ENCODE measurements around the gene CYB5D1. TPM values are rescaled to one million over a fixed set of nuclear protein-coding genes. Genes with fewer than 3 reads are reported as not detected.
"Not testable (repeated sequence)": the region's sequence is repeated elsewhere in the genome, so short reads cannot be mapped to it uniquely, and the experiment has no call there.

The CYB5D1 gene
- total RNA-seq (6.9 TPM), polyA plus RNA-seq (12.5 TPM)

- no peaks in the 10 kb centered on the region for H3K4me1 ChIP-seq (ENCODE audit: insufficient read depth)
- peak within 1 kb of the TSS; percentile 76 for H3K27ac ChIP-seq (ENCODE audit: low read depth)
- peak; percentile 91 for DNase-seq (ENCODE audit: extremely low spot score)
- WGBS = 3% methylated on average over 48 of the region's 48 CpGs
- peaks cover 2% of the 10 kb centered on the region for H3K36me3 ChIP-seq (ENCODE audit: insufficient read depth)
- H3K4me3 ChIP-seq (ENCODE audit: low read depth, low read length) = peak within 1 kb of the TSS; percentile 53
Measured at GRCh38 chr17:7857713-7858521, at the start of gene CYB5D1. Gene CYB5D1 (plus strand): TSS chr17:7858003. CDS start chr17:7858135, 132 bp downstream.

- no peaks in the 10 kb centered on the region for H3K4me1 ChIP-seq (ENCODE audit: insufficient read depth)
- WGBS = 55% methylated on average over 11 of the region's 11 CpGs
- no peak for DNase-seq (ENCODE audit: extremely low spot score)
- H3K36me3 ChIP-seq (ENCODE audit: insufficient read depth) = no peaks in the 10 kb centered on the region
- H3K27ac ChIP-seq (ENCODE audit: low read depth) = no peak overlapping the region
- H3K4me3 ChIP-seq (ENCODE audit: low read depth, low read length) = no peak overlapping the region
Measured at GRCh38 chr17:7809086-7809790, 48.6 kb upstream of the CYB5D1 start.

- H3K36me3 ChIP-seq (ENCODE audit: insufficient read depth); H3K27ac ChIP-seq (ENCODE audit: low read depth); H3K4me1 ChIP-seq (ENCODE audit: insufficient read depth); DNase-seq (ENCODE audit: extremely low spot score); H3K4me3 ChIP-seq (ENCODE audit: low read depth, low read length): not testable (repeated sequence)
- 79% methylated on average over 9 of the region's 9 CpGs for WGBS
Measured at GRCh38 chr17:7809791-7810343, 47.9 kb upstream of the CYB5D1 start.

- H3K4me3 ChIP-seq (ENCODE audit: low read depth, low read length) = no peak overlapping the region
- H3K36me3 ChIP-seq (ENCODE audit: insufficient read depth) = no peaks in the 10 kb centered on the region
- no peaks in the 10 kb centered on the region for H3K4me1 ChIP-seq (ENCODE audit: insufficient read depth)
- no peak overlapping the region for H3K27ac ChIP-seq (ENCODE audit: low read depth)
- 79% methylated on average over 3 of the region's 3 CpGs for WGBS
- DNase-seq (ENCODE audit: extremely low spot score) = no peak
Measured at GRCh38 chr17:7811251-7811650, 46.6 kb upstream of the CYB5D1 start.

GRCh38 chr17:7814969-7815368 is 42.8 kb upstream of the CYB5D1 start:
- H3K4me1 ChIP-seq (ENCODE audit: insufficient read depth) = no peaks in the 10 kb centered on the region
- no peak for DNase-seq (ENCODE audit: extremely low spot score)
- no peak overlapping the region for H3K27ac ChIP-seq (ENCODE audit: low read depth)
- WGBS = 93% methylated on average over 5 of the region's 5 CpGs
- H3K36me3 ChIP-seq (ENCODE audit: insufficient read depth) = no peaks in the 10 kb centered on the region
- no peak overlapping the region for H3K4me3 ChIP-seq (ENCODE audit: low read depth, low read length)

GRCh38 chr17:7816926-7817642 is 40.7 kb upstream of the CYB5D1 start:
- no peak for DNase-seq (ENCODE audit: extremely low spot score)
- H3K4me3 ChIP-seq (ENCODE audit: low read depth, low read length) = no peak overlapping the region
- H3K27ac ChIP-seq (ENCODE audit: low read depth) = no peak overlapping the region
- H3K36me3 ChIP-seq (ENCODE audit: insufficient read depth) = no peaks in the 10 kb centered on the region
- WGBS = 54% methylated on average over 10 of the region's 10 CpGs
- no peaks in the 10 kb centered on the region for H3K4me1 ChIP-seq (ENCODE audit: insufficient read depth)

- no peak for DNase-seq (ENCODE audit: extremely low spot score)
- WGBS = 84% methylated on average over 9 of the region's 9 CpGs
Measured at GRCh38 chr17:7817643-7817964, 40.2 kb upstream of the CYB5D1 start.

GRCh38 chr17:7818026-7818425 is 39.8 kb upstream of the CYB5D1 start:
- Histone ChIP-seq H3K27ac (ENCODE audit: low read depth) (no peak overlapping the region), H3K4me3 (ENCODE audit: low read depth, low read length) (no peak overlapping the region), H3K4me1 (ENCODE audit: insufficient read depth) (no peaks in the 10 kb centered on the region), H3K36me3 (ENCODE audit: insufficient read depth) (no peaks in the 10 kb centered on the region)
- no peak for DNase-seq (ENCODE audit: extremely low spot score)
- WGBS = 87% methylated on average over 10 of the region's 10 CpGs

More at GRCh38 chr17:7817643-7817964, 40.2 kb upstream of the CYB5D1 start:
- no peaks in the 10 kb centered on the region for H3K4me1 ChIP-seq (ENCODE audit: insufficient read depth)
- no peak overlapping the region for H3K27ac ChIP-seq (ENCODE audit: low read depth)
- no peak overlapping the region for H3K4me3 ChIP-seq (ENCODE audit: low read depth, low read length)
- H3K36me3 ChIP-seq (ENCODE audit: insufficient read depth) = no peaks in the 10 kb centered on the region

GRCh38 chr17:7818746-7819645 is 38.8 kb upstream of the CYB5D1 start:
- no peaks in the 10 kb centered on the region for H3K36me3 ChIP-seq (ENCODE audit: insufficient read depth)
- no peak for DNase-seq (ENCODE audit: extremely low spot score)
- 85% methylated on average over 27 of the region's 27 CpGs for WGBS
- no peak overlapping the region for H3K4me3 ChIP-seq (ENCODE audit: low read depth, low read length)
- H3K27ac ChIP-seq (ENCODE audit: low read depth) = no peak overlapping the region
- H3K4me1 ChIP-seq (ENCODE audit: insufficient read depth) = no peaks in the 10 kb centered on the region

- Histone ChIP-seq H3K36me3 (ENCODE audit: insufficient read depth) (no peaks in the 10 kb centered on the region), H3K27ac (ENCODE audit: low read depth) (no peak overlapping the region), H3K4me3 (ENCODE audit: low read depth, low read length) (no peak overlapping the region), H3K4me1 (ENCODE audit: insufficient read depth) (no peaks in the 10 kb centered on the region)
- 84% methylated on average over 5 of the region's 5 CpGs for WGBS
- no peak for DNase-seq (ENCODE audit: extremely low spot score)
Measured at GRCh38 chr17:7820231-7820630, 37.6 kb upstream of the CYB5D1 start.

GRCh38 chr17:7822126-7822525 is 35.7 kb upstream of the CYB5D1 start:
- no peak for DNase-seq (ENCODE audit: extremely low spot score)
- 78% methylated on average over 14 of the region's 14 CpGs for WGBS
- Histone ChIP-seq H3K36me3 (ENCODE audit: insufficient read depth) (no peaks in the 10 kb centered on the region), H3K4me1 (ENCODE audit: insufficient read depth) (no peaks in the 10 kb centered on the region), H3K4me3 (ENCODE audit: low read depth, low read length) (no peak overlapping the region), H3K27ac (ENCODE audit: low read depth) (no peak overlapping the region)

GRCh38 chr17:7823581-7824001 is 34.2 kb upstream of the CYB5D1 start:
- H3K27ac ChIP-seq (ENCODE audit: low read depth) = no peak overlapping the region
- no peak overlapping the region for H3K4me3 ChIP-seq (ENCODE audit: low read depth, low read length)
- no peaks in the 10 kb centered on the region for H3K36me3 ChIP-seq (ENCODE audit: insufficient read depth)
- 87% methylated on average over 20 of the region's 20 CpGs for whole genome bisulfite sequencing
- DNase-seq (ENCODE audit: extremely low spot score) = no peak
- no peaks in the 10 kb centered on the region for H3K4me1 ChIP-seq (ENCODE audit: insufficient read depth)
